Heart right ventricle (tissue), 16 donors: ENCODE measurements around the gene PLEK2. TPM values are rescaled to one million over a fixed set of nuclear protein-coding genes. Genes with fewer than 3 reads are reported as not detected.

ENCODE experiments used
- ATAC-seq, 8 donors: fragments of 200-7000 bp; cut with Tn5 transposase; one replicate each; pipeline ENCODE4 v1.9.1; 2020; ENCODE audit warnings: mild to moderate bottlenecking in 8 of 8, moderate library complexity in 8 of 8, moderate number of reproducible peaks in 1 of 8
- DNase-seq, 2 donors: peaks; one replicate each; pipeline ENCODE4 v3.0.0-alpha.2; 2020
- H3K27ac ChIP-seq, 10 donors: fragments of 200-600 bp; sonication (generic) in 2 of 10; one replicate each; pipeline versions ENCODE4 v1.5.0 to v1.8.0; 2020 to 2022; ENCODE audit warnings: mild to moderate bottlenecking in 3 of 10
- H3K27me3 ChIP-seq, 7 donors: fragments of 200-600 bp; one replicate each; pipeline ENCODE4 v1.8.0; 2021 to 2022; ENCODE audit warnings: mild to moderate bottlenecking in 2 of 7
- H3K36me3 ChIP-seq, 9 donors: fragments of 200-600 bp; sonication (generic) in 1 of 9; one replicate each; pipeline versions ENCODE4 v1.5.0 to v1.8.0; 2020 to 2022; ENCODE audit warnings: mild to moderate bottlenecking in 2 of 9
- H3K4me1 ChIP-seq, 9 donors: fragments of 200-600 bp; sonication (generic) in 1 of 9; one replicate each; pipeline versions ENCODE4 v1.5.0 to v1.8.0; 2020 to 2022; ENCODE audit warnings: mild to moderate bottlenecking in 4 of 9
- H3K4me3 ChIP-seq, 10 donors: fragments of 200-600 bp; sonication (generic) in 2 of 10; one replicate each; pipeline versions ENCODE4 v1.5.0 to v1.8.0; 2020 to 2022; ENCODE audit warnings: mild to moderate bottlenecking in 7 of 10, moderate library complexity in 2 of 10
- H3K9me3 ChIP-seq, 11 donors: fragments of 200-600 bp in 10 of 11; sonication (generic) in 2 of 11; one replicate each; pipeline versions ENCODE4 v1.5.0 to v1.8.0; 2013 to 2022; ENCODE audit warnings: mild to moderate bottlenecking in 2 of 11, control low read depth in 1 of 11, moderate library complexity in 1 of 11
- CTCF ChIP-seq, 9 donors: fragments of 200-600 bp; sonication (generic) in 2 of 9; IDR thresholded peaks; one replicate each; pipeline versions ENCODE4 v1.5.0 to v1.8.0; 2021 to 2022; ENCODE audit warnings: antibody characterized with exemption in 9 of 9, mild to moderate bottlenecking in 5 of 9, moderate library complexity in 1 of 9
- WGBS, 2 donors: extraction: QIAGEN DNeasy Blood & Tissue Kit; methylation state at CpG; one replicate each; pipeline ENCODE4 v1.1.7; 2013; ENCODE audit warnings: inconsistent platforms in 1 of 2; 5-methylcytosine and 5-hydroxymethylcytosine counted together
- intact Hi-C, 10 donors: fragments of 100-400 bp; cut with DNase I; formaldehyde crosslinking; loops; one replicate each; pipeline versions ENCODE4 v1.11.1 to v1.14.2; 2022
- polyA plus RNA-seq, 2 donors: library from polyadenylated mRNA; stranded (reverse); fragments of 200-250 nt; gene quantifications; one replicate each; pipeline ENCODE4 v1.2.3, GENCODE V29; 2013
- total RNA-seq, 10 donors: library from RNA; stranded (reverse); fragmentation: NEBNext Ultra II Directional in 3 of 10; extraction: Animal tissue kit (Norgen Biotek cat#: 25700) in 3 of 10; gene quantifications; one replicate each; pipeline versions ENCODE4 v1.2.1 to v1.2.4, GENCODE V29; 2021 to 2023
- donor health status: Arrhythmogenic right ventricular cardiomyopathy.
- donor health status: ischemic (EF 13 %, LVEDD 7.1; RV severe dilation, severe dysfunction).
- donor health status: healthy with polysubstance abuse.
- donor health status: DM: no; HTN: yes; CAD: no.
- donor health status: DM: no; HTN: no; CAD: no.
- donor health status: ischemic (EF 25% LVEDD 6.9; RV normal size, moderate dysfunction).
- donor health status: ischemic (EF 25% LVEDD 5.7; RV mildly dilated, moderate dysfunction).
- donor health status: healthy.
- donor health status: DM: yes; HTN: yes; CAD: no.
- donor health status: Ischemic cardiomyopathy.
- donor health status: ischemic (EF 35%, LVEDD 5.7; RV mildly dilated, moderate dysfunction).
- donor health status: nonischemic (EF 11% LVEDD 7.7; RV severe dilation, severe dysfunction).
- donor health status: DM: yes; HTN: yes; CAD: no.
- donor health status: PGD.
- donor health status: ischemic (EF 29% LVEDD 5.4; RV normal size, mild dysfunction).
- donor health status: nonischemic (EF 23%, LVEDD 6.1; RV moderate dilation, normal function).

Gene PLEK2
- total and polyA plus RNA-seq, 12 donors = 0.36 to 1.1 (median 0.61) TPM; not detected in 5

GRCh38 chr14:67395876-67396189, 16.1 kb downstream of the PLEK2 start:
- TF ChIP-seq CTCF (IDR thresholded peaks at IDR 0.05) = no peak
- DNase-seq (no peak), ATAC-seq (no peak)
- WGBS, 2 donors = 74 to 80% methylated on average over 5 of the region's 5 CpGs
- intact Hi-C loops = no loop called here
- Histone ChIP-seq H3K27me3 (no peaks in the 10 kb centered on the region), H3K4me1 (no peaks in the 10 kb centered on the region), H3K4me3 (no peak overlapping the region), H3K27ac (no peak overlapping the region), H3K9me3 (no peaks in the 10 kb centered on the region), H3K36me3 (no peaks in the 10 kb centered on the region)

DNA sequence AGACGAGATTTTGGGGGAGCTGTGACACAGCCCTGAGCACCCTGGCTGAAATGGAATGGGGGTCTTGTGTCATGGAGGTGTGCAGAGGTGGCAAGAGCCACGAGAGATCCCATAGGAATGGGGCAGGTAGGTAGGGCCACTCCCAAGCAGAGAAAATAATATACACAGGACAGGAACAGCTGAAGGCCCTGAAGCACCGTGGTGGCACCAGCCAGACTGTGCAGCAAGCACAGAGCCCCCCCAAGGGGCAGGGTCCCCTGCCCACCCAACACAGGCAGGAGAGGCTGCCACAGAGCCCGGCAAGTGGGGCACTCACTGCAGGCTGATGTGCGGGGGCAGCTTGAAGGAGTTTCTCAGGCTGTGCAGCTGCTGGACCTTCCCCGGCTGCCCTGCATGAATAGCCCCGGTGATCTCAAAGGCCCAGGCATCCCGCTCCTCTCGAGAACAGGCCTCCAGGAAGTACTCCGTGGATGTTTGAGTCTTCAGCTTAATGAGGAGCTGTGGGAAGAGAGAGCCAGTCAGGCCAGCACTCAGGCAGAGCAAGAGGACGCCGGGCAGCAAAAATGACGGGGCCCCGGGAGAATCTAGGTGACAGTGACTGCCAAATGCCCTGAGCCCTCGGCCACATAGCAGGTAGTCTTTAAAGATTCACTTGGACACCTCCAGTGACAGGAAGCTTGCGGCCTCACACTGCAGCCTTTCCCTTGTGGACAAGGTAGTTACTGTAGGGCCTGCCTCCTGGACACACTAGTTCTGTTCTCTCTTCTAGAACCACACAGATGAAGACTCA, 16.7 kb downstream of the PLEK2 start:
- TF ChIP-seq CTCF (IDR thresholded peaks at IDR 0.05) = no peak
- H3K27ac ChIP-seq = no peak overlapping the region
- no peaks in the 10 kb centered on the region for H3K36me3 ChIP-seq
- intact Hi-C loops = no loop called here
- no peak overlapping the region for H3K4me3 ChIP-seq
- no peaks in the 10 kb centered on the region for H3K4me1 ChIP-seq
- ATAC-seq (peak in 1 of 8 donors; percentile 41), DNase-seq (no peak)
- no peaks in the 10 kb centered on the region for H3K27me3 ChIP-seq
- WGBS, 2 donors = 68 to 69% methylated on average over 16 of the region's 16 CpGs
- H3K9me3 ChIP-seq = no peaks in the 10 kb centered on the region

DNA sequence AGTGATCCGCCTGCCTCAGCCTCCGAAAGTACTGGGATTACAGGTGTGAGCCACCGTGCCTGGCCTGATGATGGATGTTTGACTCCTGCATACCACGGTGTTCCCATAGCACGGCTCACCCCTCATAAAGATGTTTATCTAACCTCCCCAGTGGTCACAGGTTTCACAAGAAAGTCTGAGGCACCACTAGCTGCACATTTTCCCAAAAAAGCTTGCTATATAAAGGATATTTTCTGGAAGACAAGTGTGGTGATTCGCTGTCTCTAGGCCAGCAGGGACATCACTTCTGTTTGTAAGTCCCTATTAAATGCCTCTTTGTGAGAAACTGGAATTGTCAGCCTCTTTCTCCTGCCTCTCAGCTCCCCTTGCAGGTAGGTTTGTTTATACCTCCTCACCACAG, 18.3 kb downstream of the PLEK2 start:
- Histone ChIP-seq H3K4me3 (no peak overlapping the region), H3K27me3 (no peaks in the 10 kb centered on the region), H3K27ac (no peak overlapping the region), H3K4me1 (no peaks in the 10 kb centered on the region), H3K36me3 (no peaks in the 10 kb centered on the region), H3K9me3 (no peaks in the 10 kb centered on the region)
- intact Hi-C loops = no loop called here
- no peak for TF ChIP-seq CTCF (IDR thresholded peaks at IDR 0.05)
- DNase-seq = no peak
- no peak for ATAC-seq
- 81 to 83% methylated on average over 6 of the region's 6 CpGs for WGBS, 2 donors

GRCh38 chr14:67392800-67393199, 19.2 kb downstream of the PLEK2 start:
- Histone ChIP-seq H3K9me3 (no peaks in the 10 kb centered on the region), H3K4me1 (no peaks in the 10 kb centered on the region), H3K36me3 (peaks cover 0 to 4% (median 0%) of the 10 kb centered on the region in 9 donors), H3K27ac (no peak overlapping the region), H3K4me3 (no peak overlapping the region), H3K27me3 (no peaks in the 10 kb centered on the region)
- ATAC-seq (peak in 1 of 8 donors; percentile 22), DNase-seq (no peak)
- intact Hi-C loops = no loop called here
- 73 to 82% methylated on average over 9 of the region's 9 CpGs for WGBS, 2 donors
- TF ChIP-seq CTCF (IDR thresholded peaks at IDR 0.05) = no peak
